ACHN (cell line): ENCODE data around the gene HP.
"Not testable (repeated sequence)": the region's sequence is repeated elsewhere in the genome, so short reads cannot be mapped to it uniquely, and the experiment has no call there.

Source experiments
- DNase-seq: peaks from one replicate; pipeline ENCODE4 v3.0.0-alpha.2; 2015
- in situ Hi-C: cut with HindIII; loops from 2 replicates; pipeline ENCODE4 v1.10.0; 2017; ENCODE audit warnings: low sequenced_read_pairs, low pct_ligation_motif_present, low pct_unique_long_range_greater_than_20kb

HP gene

GRCh38 chr16:72054254-72054847, at the start of gene HP:
Gene HP, plus strand, starts transcription at chr16:72054505. Its CDS starts 148 bp downstream, at chr16:72054653.
- DNase-seq, in situ Hi-C loops: not testable (repeated sequence)

GRCh38 chr16:72008065-72008423, 46.3 kb upstream of the HP start:
- DNase-seq, in situ Hi-C loops: not testable (repeated sequence)

- in situ Hi-C loops: no loop called here
- DNase-seq: peak; percentile 99
Measured at GRCh38 chr16:72008424-72009216, 45.7 kb upstream of the HP start, which contains the start of gene DHODH. Gene DHODH, plus strand, starts transcription at chr16:72008744. Its CDS starts 21 bp downstream, at chr16:72008765.

GRCh38 chr16:72009779-72010178, 44.5 kb upstream of the HP start:
- in situ Hi-C loops: no loop called here
- no peak for DNase-seq

GRCh38 chr16:72012607-72013006, 41.7 kb upstream of the HP start:
- in situ Hi-C loops: no loop called here
- DNase-seq: no peak

GRCh38 chr16:72013389-72013788, 40.9 kb upstream of the HP start:
- in situ Hi-C loops: no loop called here
- DNase-seq: peak; percentile 15

- in situ Hi-C loops: no loop called here
Measured at GRCh38 chr16:72013888-72014581, 40.3 kb upstream of the HP start.

GRCh38 chr16:72014675-72015074, 39.6 kb upstream of the HP start:
- in situ Hi-C loops: no loop called here
- no peak for DNase-seq

More at GRCh38 chr16:72013888-72014581, 40.3 kb upstream of the HP start:
- no peak for DNase-seq

GRCh38 chr16:72015124-72015523, 39.2 kb upstream of the HP start:
- DNase-seq: no peak
- in situ Hi-C loops: no loop called here

GRCh38 chr16:72018470-72018869, 35.8 kb upstream of the HP start:
- DNase-seq: no peak
- in situ Hi-C loops: no loop called here

GRCh38 chr16:72021043-72021442, 33.3 kb upstream of the HP start:
- DNase-seq: no peak
- in situ Hi-C loops: no loop called here

- in situ Hi-C loops: no loop called here
- DNase-seq: no peak
Measured at GRCh38 chr16:72022127-72022526, 32.2 kb upstream of the HP start.

- in situ Hi-C loops: no loop called here
- DNase-seq: no peak
Measured at GRCh38 chr16:72023962-72024361, 30.3 kb upstream of the HP start.

GRCh38 chr16:72024862-72025382, 29.4 kb upstream of the HP start:
- in situ Hi-C loops: no loop called here
- no peak for DNase-seq

GRCh38 chr16:72025404-72026114, 28.7 kb upstream of the HP start:
- in situ Hi-C loops: no loop called here
- no peak for DNase-seq

GRCh38 chr16:72027669-72028378, 26.5 kb upstream of the HP start:
- DNase-seq: no peak

GRCh38 chr16:72029567-72030271, 24.6 kb upstream of the HP start:
- no peak for DNase-seq
- in situ Hi-C loops: no loop called here

More at GRCh38 chr16:72027669-72028378, 26.5 kb upstream of the HP start:
- in situ Hi-C loops: no loop called here

- in situ Hi-C loops: no loop called here
- no peak for DNase-seq
Measured at GRCh38 chr16:72033437-72033836, 20.9 kb upstream of the HP start.
